Smooth muscle cell of bladder (primary cell): ENCODE results near the gene HIVEP3. TPM values are rescaled to one million over a fixed set of nuclear protein-coding genes. Genes with fewer than 3 reads are reported as not detected.

Experiments
- total RNA-seq: library from RNA; depleted of rRNA; stranded (reverse); fragments of >200 nt; gene quantifications from 2 replicates; pipeline ENCODE4 v1.2.3, GENCODE V29; 2014

The HIVEP3 gene
- 0.71 and 0.92 TPM in 2 replicates for total RNA-seq

DNA sequence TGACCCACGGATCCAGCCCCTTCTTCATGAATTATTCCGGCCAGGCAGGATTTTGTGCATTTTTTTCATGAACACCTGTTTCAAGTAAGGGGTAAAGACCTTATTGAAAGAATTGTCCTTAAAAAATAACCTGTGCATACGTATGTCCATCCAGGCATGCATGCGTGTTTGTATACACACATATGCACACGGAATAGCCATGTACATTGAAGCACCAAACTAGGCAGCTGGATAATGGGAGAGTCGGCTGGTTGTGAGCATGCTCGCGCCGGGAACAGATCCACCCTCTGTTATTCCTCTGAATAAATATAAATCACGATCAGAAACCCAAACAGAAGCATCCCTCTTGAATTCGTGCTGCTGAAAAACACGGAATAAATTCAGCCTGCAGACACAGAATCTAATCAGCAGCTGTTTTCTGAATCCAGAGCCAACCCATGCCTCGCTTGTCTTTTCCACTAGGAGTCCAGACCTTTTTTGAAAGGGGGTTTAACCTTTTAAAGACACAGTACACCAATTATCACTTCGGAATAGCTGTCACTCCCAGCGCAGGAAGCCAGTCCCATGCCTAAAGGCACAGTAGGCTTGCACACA is at the start of gene HIVEP3:
TSS of gene HIVEP3 (minus strand) at position 473 of the 594 bp plus-strand sequence.

DNA sequence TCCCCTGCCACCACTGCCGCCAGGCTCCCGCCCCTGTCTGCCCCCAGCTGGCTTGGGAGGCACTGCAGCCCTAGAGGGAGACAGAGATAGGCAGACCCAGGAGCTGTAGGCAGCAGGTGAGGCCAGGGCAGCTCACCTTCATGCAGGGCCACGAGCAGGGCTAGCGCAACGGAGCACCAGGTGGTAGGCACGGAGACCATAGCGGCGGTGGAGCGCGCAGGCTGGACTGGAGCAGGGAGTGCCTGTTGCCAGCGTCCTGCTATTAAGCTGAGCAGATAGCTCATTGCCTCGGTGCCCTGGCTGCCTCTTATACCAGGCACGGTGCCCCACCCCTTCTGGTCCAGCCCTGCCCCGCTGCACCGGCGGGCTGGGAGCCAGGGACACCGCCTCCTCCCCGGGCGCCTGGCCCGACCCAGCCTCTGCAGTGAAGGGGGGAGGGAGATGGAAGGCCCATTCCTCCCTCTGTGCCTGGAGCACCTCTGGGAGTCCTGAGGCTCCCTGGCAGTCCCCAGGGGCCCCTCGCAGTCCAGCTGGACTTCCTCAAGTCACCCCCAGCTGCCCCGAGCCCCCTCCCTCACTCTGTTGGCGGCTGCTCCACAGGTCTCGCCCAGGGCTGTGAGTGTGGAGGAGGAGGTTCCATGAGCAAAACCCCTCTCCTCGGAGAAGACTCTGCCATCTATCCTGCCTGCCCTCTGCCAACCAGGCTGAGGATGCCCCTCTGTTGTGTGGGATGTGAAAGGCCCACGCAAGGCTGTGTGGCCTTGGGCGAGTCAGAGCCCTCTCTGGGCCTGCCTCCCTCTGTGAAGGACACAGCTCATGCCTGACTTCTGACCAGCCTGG is 434.1 kb downstream of the HIVEP3 start, which contains the start of gene EDN2:
TSS of gene EDN2 (minus strand) at position 282 of the 840 bp plus-strand sequence. CDS start at position 200, 82 bp downstream.

Other genes with a start within 250 kb of the HIVEP3 start
- gene GUCA2B, start 234.5 kb upstream of the HIVEP3 start, total RNA-seq: not detected in 2 replicates
- not detected in 2 replicates for gene GUCA2A, start 245.8 kb upstream of the HIVEP3 start, total RNA-seq